ENCODE measurements around the gene AGFG2.

The AGFG2 gene

DNA sequence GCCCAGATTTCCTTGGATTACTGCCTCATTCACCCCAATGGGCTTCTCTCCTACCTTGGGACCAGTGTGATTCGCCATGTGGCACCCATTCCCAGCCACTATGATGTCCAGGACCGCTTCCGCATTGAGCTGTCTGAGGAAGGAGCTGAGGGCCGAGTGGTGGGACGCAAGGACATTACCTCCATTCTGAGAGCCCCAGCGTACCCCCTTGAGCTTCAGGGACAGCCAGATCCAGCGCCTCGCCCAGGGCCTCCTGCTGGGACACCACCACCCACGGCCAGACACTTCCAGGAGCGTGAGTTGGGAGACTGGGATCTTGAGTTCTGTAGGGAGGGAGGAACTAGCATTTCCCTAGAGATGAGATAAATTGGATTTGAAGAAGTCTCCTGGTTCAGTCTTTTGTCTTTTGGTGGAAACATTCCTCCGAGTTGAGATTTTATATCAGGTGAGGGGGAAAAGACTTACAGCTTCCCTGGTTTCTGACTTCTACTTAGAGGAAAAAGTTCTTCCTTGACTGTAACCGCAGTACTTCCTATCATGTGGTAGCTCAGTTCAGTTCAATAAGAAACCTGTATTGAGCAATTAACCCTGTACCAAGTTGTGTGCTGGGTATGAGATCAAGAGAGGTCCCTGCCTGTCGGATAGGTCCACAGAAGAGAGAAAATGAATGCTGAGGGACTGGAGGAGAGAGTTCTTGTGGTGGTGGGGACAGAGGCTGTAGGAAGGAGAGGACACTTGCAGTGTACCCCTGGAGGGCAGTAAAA is 74.6 kb downstream of the AGFG2 start:
- no peak for TF ChIP-seq ZC3H10 (CRISPR knock-in tag; IDR thresholded peaks at IDR 0.05)
- no peak for TF ChIP-seq OSR1 (CRISPR knock-in tag; IDR thresholded peaks at IDR 0.05)
- TF ChIP-seq CSDC2 (CRISPR knock-in tag; IDR thresholded peaks at IDR 0.05), result no peak
- no peak for TF ChIP-seq ARNTL (CRISPR knock-in tag; IDR thresholded peaks at IDR 0.05; ENCODE audit: borderline replicate concordance, low read depth)
- TF ChIP-seq RARB (CRISPR knock-in tag; IDR thresholded peaks at IDR 0.05), result no peak
- TF ChIP-seq ZFP30 (CRISPR knock-in tag; IDR thresholded peaks at IDR 0.05), result no peak
- TF ChIP-seq, protein P1, sequence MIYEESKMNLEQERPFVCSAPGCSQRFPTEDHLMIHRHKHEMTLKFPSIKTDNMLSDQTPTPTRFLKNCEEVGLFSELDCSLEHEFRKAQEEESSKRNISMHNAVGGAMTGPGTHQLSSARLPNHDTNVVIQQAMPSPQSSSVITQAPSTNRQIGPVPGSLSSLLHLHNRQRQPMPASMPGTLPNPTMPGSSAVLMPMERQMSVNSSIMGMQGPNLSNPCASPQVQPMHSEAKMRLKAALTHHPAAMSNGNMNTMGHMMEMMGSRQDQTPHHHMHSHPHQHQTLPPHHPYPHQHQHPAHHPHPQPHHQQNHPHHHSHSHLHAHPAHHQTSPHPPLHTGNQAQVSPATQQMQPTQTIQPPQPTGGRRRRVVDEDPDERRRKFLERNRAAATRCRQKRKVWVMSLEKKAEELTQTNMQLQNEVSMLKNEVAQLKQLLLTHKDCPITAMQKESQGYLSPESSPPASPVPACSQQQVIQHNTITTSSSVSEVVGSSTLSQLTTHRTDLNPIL (CRISPR knock-in tag; IDR thresholded peaks at IDR 0.05; ENCODE audit: low read depth), result no peak
- TF ChIP-seq GLIS3 (CRISPR knock-in tag; IDR thresholded peaks at IDR 0.05), result no peak
- TF ChIP-seq ZNF8 (CRISPR knock-in tag; IDR thresholded peaks at IDR 0.05), result no peak
- TF ChIP-seq ZNF565 (CRISPR knock-in tag; conservative IDR thresholded peaks at IDR 0.05; ENCODE audit: low read depth), result no peak
- no peak for TF ChIP-seq TOX (CRISPR knock-in tag; IDR thresholded peaks at IDR 0.05; ENCODE audit: borderline replicate concordance)
- TF ChIP-seq ESRRG (CRISPR knock-in tag; IDR thresholded peaks at IDR 0.05), result no peak
- no peak for TF ChIP-seq BACH2 (CRISPR knock-in tag; IDR thresholded peaks at IDR 0.05; ENCODE audit: borderline replicate concordance)
- TF ChIP-seq, protein P2, sequence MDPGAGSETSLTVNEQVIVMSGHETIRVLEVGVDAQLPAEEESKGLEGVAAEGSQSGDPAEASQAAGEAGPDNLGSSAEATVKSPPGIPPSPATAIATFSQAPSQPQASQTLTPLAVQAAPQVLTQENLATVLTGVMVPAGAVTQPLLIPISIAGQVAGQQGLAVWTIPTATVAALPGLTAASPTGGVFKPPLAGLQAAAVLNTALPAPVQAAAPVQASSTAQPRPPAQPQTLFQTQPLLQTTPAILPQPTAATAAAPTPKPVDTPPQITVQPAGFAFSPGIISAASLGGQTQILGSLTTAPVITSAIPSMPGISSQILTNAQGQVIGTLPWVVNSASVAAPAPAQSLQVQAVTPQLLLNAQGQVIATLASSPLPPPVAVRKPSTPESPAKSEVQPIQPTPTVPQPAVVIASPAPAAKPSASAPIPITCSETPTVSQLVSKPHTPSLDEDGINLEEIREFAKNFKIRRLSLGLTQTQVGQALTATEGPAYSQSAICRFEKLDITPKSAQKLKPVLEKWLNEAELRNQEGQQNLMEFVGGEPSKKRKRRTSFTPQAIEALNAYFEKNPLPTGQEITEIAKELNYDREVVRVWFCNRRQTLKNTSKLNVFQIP (CRISPR knock-in tag; IDR thresholded peaks at IDR 0.05; ENCODE audit: borderline replicate concordance, low read depth), result no peak
- TF ChIP-seq, protein P3, sequence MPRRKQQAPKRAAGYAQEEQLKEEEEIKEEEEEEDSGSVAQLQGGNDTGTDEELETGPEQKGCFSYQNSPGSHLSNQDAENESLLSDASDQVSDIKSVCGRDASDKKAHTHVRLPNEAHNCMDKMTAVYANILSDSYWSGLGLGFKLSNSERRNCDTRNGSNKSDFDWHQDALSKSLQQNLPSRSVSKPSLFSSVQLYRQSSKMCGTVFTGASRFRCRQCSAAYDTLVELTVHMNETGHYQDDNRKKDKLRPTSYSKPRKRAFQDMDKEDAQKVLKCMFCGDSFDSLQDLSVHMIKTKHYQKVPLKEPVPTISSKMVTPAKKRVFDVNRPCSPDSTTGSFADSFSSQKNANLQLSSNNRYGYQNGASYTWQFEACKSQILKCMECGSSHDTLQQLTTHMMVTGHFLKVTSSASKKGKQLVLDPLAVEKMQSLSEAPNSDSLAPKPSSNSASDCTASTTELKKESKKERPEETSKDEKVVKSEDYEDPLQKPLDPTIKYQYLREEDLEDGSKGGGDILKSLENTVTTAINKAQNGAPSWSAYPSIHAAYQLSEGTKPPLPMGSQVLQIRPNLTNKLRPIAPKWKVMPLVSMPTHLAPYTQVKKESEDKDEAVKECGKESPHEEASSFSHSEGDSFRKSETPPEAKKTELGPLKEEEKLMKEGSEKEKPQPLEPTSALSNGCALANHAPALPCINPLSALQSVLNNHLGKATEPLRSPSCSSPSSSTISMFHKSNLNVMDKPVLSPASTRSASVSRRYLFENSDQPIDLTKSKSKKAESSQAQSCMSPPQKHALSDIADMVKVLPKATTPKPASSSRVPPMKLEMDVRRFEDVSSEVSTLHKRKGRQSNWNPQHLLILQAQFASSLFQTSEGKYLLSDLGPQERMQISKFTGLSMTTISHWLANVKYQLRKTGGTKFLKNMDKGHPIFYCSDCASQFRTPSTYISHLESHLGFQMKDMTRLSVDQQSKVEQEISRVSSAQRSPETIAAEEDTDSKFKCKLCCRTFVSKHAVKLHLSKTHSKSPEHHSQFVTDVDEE (CRISPR knock-in tag; IDR thresholded peaks at IDR 0.05), result no peak
- no peak for ATAC-seq

DNA sequence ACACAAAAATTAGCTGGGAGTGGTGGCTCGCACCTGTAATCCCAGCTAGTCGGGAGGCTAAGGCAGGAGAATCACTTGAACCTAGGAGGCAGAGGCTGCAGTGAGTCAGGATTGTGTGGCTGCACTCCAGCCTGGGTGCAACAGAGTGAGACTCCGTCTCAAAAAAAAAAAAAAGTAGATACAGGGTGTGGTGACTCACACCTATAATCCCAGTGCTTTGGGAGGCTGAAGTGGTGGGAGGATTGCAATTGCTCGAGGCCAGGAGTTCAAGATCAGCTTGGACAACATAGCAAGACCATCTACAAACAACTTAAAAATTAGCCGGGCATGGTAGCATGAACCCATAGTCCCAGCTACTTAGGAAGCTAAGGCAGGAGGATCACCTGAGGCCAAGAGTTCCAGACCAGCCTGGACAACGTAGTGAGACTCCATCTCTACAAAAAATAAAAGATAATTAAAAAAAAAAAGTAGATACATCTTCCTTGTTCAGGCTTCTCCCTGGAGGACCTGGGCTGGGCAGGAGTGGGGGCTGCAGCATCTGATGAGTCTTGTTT is 75.4 kb downstream of the AGFG2 start:
- no peak for ATAC-seq
- TF ChIP-seq ZNF70 (CRISPR knock-in tag; IDR thresholded peaks at IDR 0.05) (no peak), TCF4 (CRISPR knock-in tag; IDR thresholded peaks at IDR 0.05; ENCODE audit: borderline replicate concordance) (no peak), ESRRG (CRISPR knock-in tag; IDR thresholded peaks at IDR 0.05) (no peak), ISL1 (CRISPR knock-in tag; IDR thresholded peaks at IDR 0.05) (no peak), CSDC2 (CRISPR knock-in tag; IDR thresholded peaks at IDR 0.05) (no peak), ZFP3 (CRISPR knock-in tag; IDR thresholded peaks at IDR 0.05) (no peak), TOX (CRISPR knock-in tag; IDR thresholded peaks at IDR 0.05; ENCODE audit: borderline replicate concordance) (no peak)
- TF ChIP-seq, protein P2 (CRISPR knock-in tag; IDR thresholded peaks at IDR 0.05; ENCODE audit: borderline replicate concordance, low read depth), result no peak
- TF ChIP-seq, protein P4, sequence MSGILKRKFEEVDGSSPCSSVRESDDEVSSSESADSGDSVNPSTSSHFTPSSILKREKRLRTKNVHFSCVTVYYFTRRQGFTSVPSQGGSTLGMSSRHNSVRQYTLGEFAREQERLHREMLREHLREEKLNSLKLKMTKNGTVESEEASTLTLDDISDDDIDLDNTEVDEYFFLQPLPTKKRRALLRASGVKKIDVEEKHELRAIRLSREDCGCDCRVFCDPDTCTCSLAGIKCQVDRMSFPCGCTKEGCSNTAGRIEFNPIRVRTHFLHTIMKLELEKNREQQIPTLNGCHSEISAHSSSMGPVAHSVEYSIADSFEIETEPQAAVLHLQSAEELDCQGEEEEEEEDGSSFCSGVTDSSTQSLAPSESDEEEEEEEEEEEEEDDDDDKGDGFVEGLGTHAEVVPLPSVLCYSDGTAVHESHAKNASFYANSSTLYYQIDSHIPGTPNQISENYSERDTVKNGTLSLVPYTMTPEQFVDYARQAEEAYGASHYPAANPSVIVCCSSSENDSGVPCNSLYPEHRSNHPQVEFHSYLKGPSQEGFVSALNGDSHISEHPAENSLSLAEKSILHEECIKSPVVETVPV (CRISPR knock-in tag; IDR thresholded peaks at IDR 0.05), result no peak
- TF ChIP-seq, protein P5, sequence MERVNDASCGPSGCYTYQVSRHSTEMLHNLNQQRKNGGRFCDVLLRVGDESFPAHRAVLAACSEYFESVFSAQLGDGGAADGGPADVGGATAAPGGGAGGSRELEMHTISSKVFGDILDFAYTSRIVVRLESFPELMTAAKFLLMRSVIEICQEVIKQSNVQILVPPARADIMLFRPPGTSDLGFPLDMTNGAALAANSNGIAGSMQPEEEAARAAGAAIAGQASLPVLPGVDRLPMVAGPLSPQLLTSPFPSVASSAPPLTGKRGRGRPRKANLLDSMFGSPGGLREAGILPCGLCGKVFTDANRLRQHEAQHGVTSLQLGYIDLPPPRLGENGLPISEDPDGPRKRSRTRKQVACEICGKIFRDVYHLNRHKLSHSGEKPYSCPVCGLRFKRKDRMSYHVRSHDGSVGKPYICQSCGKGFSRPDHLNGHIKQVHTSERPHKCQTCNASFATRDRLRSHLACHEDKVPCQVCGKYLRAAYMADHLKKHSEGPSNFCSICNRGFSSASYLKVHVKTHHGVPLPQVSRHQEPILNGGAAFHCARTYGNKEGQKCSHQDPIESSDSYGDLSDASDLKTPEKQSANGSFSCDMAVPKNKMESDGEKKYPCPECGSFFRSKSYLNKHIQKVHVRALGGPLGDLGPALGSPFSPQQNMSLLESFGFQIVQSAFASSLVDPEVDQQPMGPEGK (CRISPR knock-in tag; IDR thresholded peaks at IDR 0.05; ENCODE audit: borderline replicate concordance), result no peak

Data from SK-N-SH treated with all-trans-retinoic acid at 6 μM for 48 hours (cell line).